Neural crest cell (in vitro differentiated cells): ENCODE data around the gene FSD1. TPM values are rescaled to one million over a fixed set of nuclear protein-coding genes. Genes with fewer than 3 reads are reported as not detected.
A peak's percentile ranks its signal among the peaks of the same experiment; 100 is the strongest.

Source experiments
- DNase-seq: peaks from one replicate; pipeline ENCODE4 v3.0.0; 2021; ENCODE audit warnings: low read depth, mixed read lengths, low spot score
- H3K27ac Mint-ChIP-seq: one replicate; pipeline ENCODE4 v1.8.0; 2021; ENCODE audit warnings: mild to moderate bottlenecking, mixed read lengths; ENCODE audit not compliant: unreplicated experiment
- H3K27me3 Mint-ChIP-seq: 2 replicates; pipeline ENCODE4 v1.8.0; 2021; ENCODE audit warnings: low read depth, mild to moderate bottlenecking, mixed read lengths
- H3K36me3 Mint-ChIP-seq: 2 replicates; pipeline ENCODE4 v1.8.0; 2021; ENCODE audit warnings: low read depth, mild to moderate bottlenecking, mixed read lengths
- H3K4me1 Mint-ChIP-seq: 2 replicates; pipeline ENCODE4 v1.8.0; 2021; ENCODE audit warnings: mixed read lengths
- H3K4me3 Mint-ChIP-seq: one replicate; pipeline ENCODE4 v1.8.0; 2021; ENCODE audit warnings: mild to moderate bottlenecking, mixed read lengths
- H3K9me3 Mint-ChIP-seq: 2 replicates; pipeline ENCODE4 v1.8.0; 2021; ENCODE audit warnings: mixed read lengths
- CTCF ChIP-seq: fragments of 200-600 bp; sonication (generic); conservative IDR thresholded peaks from 2 replicates; pipeline ENCODE4 v1.5.0; 2021; ENCODE audit warnings: antibody characterized with exemption, mild to moderate bottlenecking
- total RNA-seq: library from RNA; stranded (reverse); gene quantifications from 2 replicates; pipeline ENCODE4 v1.2.1, GENCODE V29; 2021

Gene FSD1
- total RNA-seq, 1 donor from 2014 or later: 51.9 TPM

GRCh38 chr19:4324228-4324627 is 19.8 kb downstream of the FSD1 start:
- Mint-ChIP-seq H3K4me3 (no peak overlapping the region), H3K27ac (no peak overlapping the region), H3K4me1 (peaks cover 19% of the 10 kb centered on the region), H3K27me3 (peaks cover 17% of the 10 kb centered on the region), H3K36me3 (peaks cover 17% of the 10 kb centered on the region), H3K9me3 (peaks cover 13% of the 10 kb centered on the region)
- DNase-seq: no peak
- no peak for TF ChIP-seq CTCF

GRCh38 chr19:4326215-4326836 is 21.9 kb downstream of the FSD1 start:
- H3K27ac Mint-ChIP-seq: no peak overlapping the region
- peak overlapping the region; percentile 70 for H3K4me3 Mint-ChIP-seq
- no peak for TF ChIP-seq CTCF
- no peak for DNase-seq
- H3K27me3 Mint-ChIP-seq: peaks cover 17% of the 10 kb centered on the region
- peaks cover 2% of the 10 kb centered on the region for H3K36me3 Mint-ChIP-seq
- peaks cover 19% of the 10 kb centered on the region for H3K4me1 Mint-ChIP-seq
- H3K9me3 Mint-ChIP-seq: no peaks in the 10 kb centered on the region

GRCh38 chr19:4326837-4327251 is 22.4 kb downstream of the FSD1 start:
- no peak for TF ChIP-seq CTCF
- H3K27me3 Mint-ChIP-seq: peaks cover 17% of the 10 kb centered on the region
- H3K4me1 Mint-ChIP-seq: peaks cover 19% of the 10 kb centered on the region
- peaks cover 2% of the 10 kb centered on the region for H3K36me3 Mint-ChIP-seq
- no peak overlapping the region for H3K27ac Mint-ChIP-seq
- no peak for DNase-seq
- H3K4me3 Mint-ChIP-seq: no peak overlapping the region
- H3K9me3 Mint-ChIP-seq: no peaks in the 10 kb centered on the region

GRCh38 chr19:4327252-4327876 is 23.0 kb downstream of the FSD1 start:
- Mint-ChIP-seq H3K27me3 (peaks cover 17% of the 10 kb centered on the region), H3K4me1 (peaks cover 19% of the 10 kb centered on the region), H3K27ac (no peak overlapping the region), H3K9me3 (no peaks in the 10 kb centered on the region), H3K4me3 (peak overlapping the region; percentile 81), H3K36me3 (peaks cover 2% of the 10 kb centered on the region)
- DNase-seq: peak; percentile 61
- no peak for TF ChIP-seq CTCF

- DNase-seq: no peak
- peaks cover 2% of the 10 kb centered on the region for H3K36me3 Mint-ChIP-seq
- H3K9me3 Mint-ChIP-seq: no peaks in the 10 kb centered on the region
- H3K27me3 Mint-ChIP-seq: peaks cover 17% of the 10 kb centered on the region
- peaks cover 19% of the 10 kb centered on the region for H3K4me1 Mint-ChIP-seq
- H3K4me3 Mint-ChIP-seq: peak overlapping the region; percentile 81
- no peak for TF ChIP-seq CTCF
- no peak overlapping the region for H3K27ac Mint-ChIP-seq
Measured at GRCh38 chr19:4327877-4328242, 23.5 kb downstream of the FSD1 start.
